ENCODE measurements around the gene HMCN2. TPM values are rescaled to one million over a fixed set of nuclear protein-coding genes. Genes with fewer than 3 reads are reported as not detected.

Gene HMCN2
- total RNA-seq, 1 experiment from 2014 or later: not detected

DNA sequence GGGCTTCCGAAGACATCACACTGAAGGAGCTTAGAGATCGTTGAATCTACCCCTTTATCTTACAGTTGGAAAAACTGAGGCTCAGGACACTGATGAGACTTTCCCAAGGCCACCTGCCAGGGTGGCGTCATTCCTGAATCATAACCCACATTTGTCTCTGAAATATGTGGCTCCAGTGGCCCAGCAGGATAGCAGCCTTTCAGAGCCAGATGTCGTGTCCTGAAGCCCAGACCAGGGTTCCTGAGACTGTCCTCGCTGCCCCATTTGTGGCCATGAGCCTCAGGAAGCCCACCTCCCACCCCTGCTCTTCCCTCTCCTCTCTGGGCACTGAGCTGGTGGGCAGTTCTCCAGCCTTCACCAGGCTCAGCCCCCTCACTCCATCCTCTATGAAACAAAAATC lies 2.4 kb downstream of the HMCN2 start:
- TF ChIP-seq CTCF (IDR thresholded peaks at IDR 0.05; ENCODE audit: unreplicated experiment): no peak
- H3K36me3 Mint-ChIP-seq (ENCODE audit: insufficient read depth, unreplicated experiment): no peaks in the 10 kb centered on the region
- ChIA-PET POLR2A (no interaction called here), CTCF (interaction anchor here (0.6 to 1.2 kb wide), 4 partner anchors 12 to 293 kb away, joined by 3 to 5 read pairs (median 3); no protein-coding TSS in a partner anchor)
- intact Hi-C loops (cut with micrococcal nuclease): no loop called here
- no peak overlapping the region for H3K27ac Mint-ChIP-seq (ENCODE audit: low read depth, unreplicated experiment)
- BruUV-seq (replicated peaks): no TSS peak
- H3K27me3 Mint-ChIP-seq (ENCODE audit: insufficient read depth, unreplicated experiment): peaks cover 72% of the 10 kb centered on the region
- no peaks in the 10 kb centered on the region for H3K4me1 Mint-ChIP-seq (ENCODE audit: insufficient read depth, unreplicated experiment)
- no peak overlapping the region for H3K4me3 Mint-ChIP-seq (ENCODE audit: unreplicated experiment)
- H3K9me3 Mint-ChIP-seq (ENCODE audit: unreplicated experiment): no peaks in the 10 kb centered on the region
- no peak for DNase-seq (ENCODE audit: unreplicated experiment)

GRCh38 chr9:130268521-130269211 lies 3.1 kb downstream of the HMCN2 start:
- CTCF ChIA-PET: no interaction called here

DNA sequence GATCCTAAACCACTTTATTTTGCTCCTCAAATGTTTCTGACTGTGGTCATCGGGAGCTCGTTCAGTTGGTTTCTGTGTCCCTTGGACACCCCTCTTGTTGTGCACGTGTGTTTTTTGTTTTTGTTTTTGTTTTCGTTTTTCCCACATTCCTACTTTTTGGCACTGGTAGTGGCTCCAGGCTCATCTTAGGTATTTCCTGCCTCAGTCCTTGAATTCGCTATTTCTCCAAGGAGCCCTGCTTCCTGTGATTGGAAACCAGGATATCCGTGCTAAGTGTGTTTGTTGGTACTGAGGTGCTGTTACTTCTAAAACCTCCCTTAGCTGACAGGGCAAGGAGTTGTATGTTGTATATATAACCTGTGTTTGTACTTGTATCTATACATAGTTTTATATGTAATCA lies 5.9 kb downstream of the HMCN2 start:
- no peak for TF ChIP-seq CTCF (IDR thresholded peaks at IDR 0.05; ENCODE audit: unreplicated experiment)
- CTCF ChIA-PET: interaction anchor here (0.6 kb wide), 1 partner anchor 176 kb away, joined by 3 read pairs; no protein-coding TSS in a partner anchor
- H3K27me3 Mint-ChIP-seq (ENCODE audit: insufficient read depth, unreplicated experiment): peaks cover 50% of the 10 kb centered on the region
- POLR2A ChIA-PET: no interaction called here
- H3K27ac Mint-ChIP-seq (ENCODE audit: low read depth, unreplicated experiment): no peak overlapping the region
- H3K4me1 Mint-ChIP-seq (ENCODE audit: insufficient read depth, unreplicated experiment): no peaks in the 10 kb centered on the region
- H3K9me3 Mint-ChIP-seq (ENCODE audit: unreplicated experiment): no peaks in the 10 kb centered on the region
- no peak for DNase-seq (ENCODE audit: unreplicated experiment)
- no peaks in the 10 kb centered on the region for H3K36me3 Mint-ChIP-seq (ENCODE audit: insufficient read depth, unreplicated experiment)
- intact Hi-C loops (cut with micrococcal nuclease): no loop called here
- H3K4me3 Mint-ChIP-seq (ENCODE audit: unreplicated experiment): no peak overlapping the region
- BruUV-seq (replicated peaks): no TSS peak

More at GRCh38 chr9:130268521-130269211, 3.1 kb downstream of the HMCN2 start:
- Mint-ChIP-seq H3K27me3 (ENCODE audit: insufficient read depth, unreplicated experiment) (peaks cover 64% of the 10 kb centered on the region), H3K27ac (ENCODE audit: low read depth, unreplicated experiment) (no peak overlapping the region), H3K4me1 (ENCODE audit: insufficient read depth, unreplicated experiment) (no peaks in the 10 kb centered on the region), H3K9me3 (ENCODE audit: unreplicated experiment) (no peaks in the 10 kb centered on the region), H3K4me3 (ENCODE audit: unreplicated experiment) (no peak overlapping the region), H3K36me3 (ENCODE audit: insufficient read depth, unreplicated experiment) (no peaks in the 10 kb centered on the region)
- POLR2A ChIA-PET: no interaction called here
- DNase-seq (ENCODE audit: unreplicated experiment): no peak
- intact Hi-C loops (cut with micrococcal nuclease): no loop called here
- no TSS peak for BruUV-seq (replicated peaks)
- TF ChIP-seq CTCF (IDR thresholded peaks at IDR 0.05; ENCODE audit: unreplicated experiment): no peak

DNA sequence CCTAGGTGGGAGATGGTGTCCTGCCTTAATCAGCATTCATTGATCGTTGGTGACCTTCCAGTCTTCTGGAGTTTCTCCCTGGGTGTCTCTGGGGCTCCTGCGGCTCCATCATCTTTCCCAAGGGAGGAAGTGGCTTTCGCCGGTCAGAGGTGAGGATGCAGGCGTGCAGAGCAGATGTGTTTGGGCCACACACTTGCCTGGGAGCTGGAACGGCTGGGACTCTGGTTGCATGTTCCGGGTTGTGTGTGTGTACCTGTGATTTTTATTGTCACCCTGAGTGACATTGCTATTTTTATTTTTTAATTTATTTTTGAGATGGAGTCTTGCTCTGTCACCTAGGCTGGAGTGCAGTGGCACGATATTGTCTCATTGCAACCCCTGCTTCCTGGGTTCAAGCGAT lies 9.6 kb downstream of the HMCN2 start:
- DNase-seq (ENCODE audit: unreplicated experiment): no peak
- H3K4me1 Mint-ChIP-seq (ENCODE audit: insufficient read depth, unreplicated experiment): no peaks in the 10 kb centered on the region
- intact Hi-C loops (cut with micrococcal nuclease): no loop called here
- no peaks in the 10 kb centered on the region for H3K9me3 Mint-ChIP-seq (ENCODE audit: unreplicated experiment)
- TF ChIP-seq CTCF (IDR thresholded peaks at IDR 0.05; ENCODE audit: unreplicated experiment): no peak
- POLR2A ChIA-PET: interaction anchor here (1.1 kb wide), 1 partner anchor 17 kb away, joined by 3 read pairs; no protein-coding TSS in a partner anchor
- CTCF ChIA-PET: no interaction called here
- no peak overlapping the region for H3K27ac Mint-ChIP-seq (ENCODE audit: low read depth, unreplicated experiment)
- BruUV-seq (replicated peaks): no TSS peak
- peaks cover 5% of the 10 kb centered on the region for H3K36me3 Mint-ChIP-seq (ENCODE audit: insufficient read depth, unreplicated experiment)
- peaks cover 24% of the 10 kb centered on the region for H3K27me3 Mint-ChIP-seq (ENCODE audit: insufficient read depth, unreplicated experiment)
- no peak overlapping the region for H3K4me3 Mint-ChIP-seq (ENCODE audit: unreplicated experiment)
